Endometrial microvascular endothelial cells (primary cell): ENCODE results near the gene CEP78. TPM values are rescaled to one million over a fixed set of nuclear protein-coding genes. Genes with fewer than 3 reads are reported as not detected.
"Not testable (repeated sequence)": the region's sequence is repeated elsewhere in the genome, so short reads cannot be mapped to it uniquely, and the experiment has no call there.

Experiments used
- in situ Hi-C: cut with HindIII; loops from 2 replicates; pipeline ENCODE4 v1.10.0; 2017; ENCODE audit warnings: low sequenced_read_pairs, low pct_unique_long_range_greater_than_20kb; ENCODE audit errors: inconsistent ontology term
- total RNA-seq: library from RNA; depleted of rRNA; stranded (reverse); fragments of >200 nt; gene quantifications from one replicate; pipeline ENCODE4 v1.2.3, GENCODE V29; 2015; ENCODE audit errors: inconsistent ontology term

The CEP78 gene
- total RNA-seq, 1 donor from 2014 or later, result 32.9 TPM

DNA sequence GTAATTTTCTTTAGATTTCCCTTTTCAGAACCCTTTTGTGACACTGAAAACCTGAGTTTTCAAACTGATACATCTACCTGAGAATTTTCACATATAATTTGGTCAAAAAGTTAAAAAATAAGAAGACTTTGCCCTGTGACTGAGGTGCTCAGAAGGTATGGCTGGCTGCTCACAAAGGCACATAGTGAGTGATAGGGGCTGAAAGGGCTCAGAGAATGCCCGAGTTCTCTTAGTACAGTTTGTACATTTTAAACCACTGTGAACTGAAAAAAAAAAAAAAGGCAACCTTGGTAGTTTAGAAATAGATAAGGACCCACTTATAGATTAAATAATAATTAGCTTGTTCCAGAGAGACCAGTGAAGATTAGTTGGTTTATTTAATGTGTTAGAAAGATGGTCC, 42.9 kb downstream of the CEP78 start:
- in situ Hi-C loops, result no loop called here

DNA sequence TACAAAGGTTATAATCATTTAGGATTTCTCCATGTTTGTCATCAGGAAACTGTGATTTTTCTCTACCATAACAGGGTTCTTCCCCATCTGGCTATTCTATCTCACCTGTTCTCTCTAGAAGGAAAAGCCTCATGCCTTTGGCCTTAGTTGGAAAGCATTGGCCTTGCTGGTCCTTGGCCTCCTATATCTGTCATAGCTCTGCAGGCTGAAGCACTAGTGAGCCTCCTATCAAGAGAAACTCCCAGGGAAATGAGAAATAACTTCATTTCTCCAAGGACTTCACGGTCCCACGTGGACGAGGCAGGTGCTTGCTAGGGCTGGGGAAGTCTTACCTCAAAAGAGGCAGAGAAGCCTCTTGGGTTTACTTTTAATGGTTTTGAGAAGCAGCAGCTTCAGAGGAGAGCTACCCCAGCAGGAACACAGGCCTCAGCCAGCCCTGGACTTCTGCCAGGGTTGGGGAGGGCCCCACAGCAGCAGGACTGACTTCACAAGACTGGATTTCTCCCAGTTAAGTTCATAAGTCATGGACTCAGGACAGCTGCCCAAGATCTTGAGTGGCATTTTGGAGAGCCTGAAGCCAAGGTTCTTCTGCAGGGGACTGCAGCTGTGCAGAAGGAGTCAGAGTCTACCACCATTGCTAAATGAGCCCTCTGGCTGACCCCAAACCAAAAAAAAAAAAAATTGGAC, 45.2 kb downstream of the CEP78 start:
- in situ Hi-C loops, result no loop called here

DNA sequence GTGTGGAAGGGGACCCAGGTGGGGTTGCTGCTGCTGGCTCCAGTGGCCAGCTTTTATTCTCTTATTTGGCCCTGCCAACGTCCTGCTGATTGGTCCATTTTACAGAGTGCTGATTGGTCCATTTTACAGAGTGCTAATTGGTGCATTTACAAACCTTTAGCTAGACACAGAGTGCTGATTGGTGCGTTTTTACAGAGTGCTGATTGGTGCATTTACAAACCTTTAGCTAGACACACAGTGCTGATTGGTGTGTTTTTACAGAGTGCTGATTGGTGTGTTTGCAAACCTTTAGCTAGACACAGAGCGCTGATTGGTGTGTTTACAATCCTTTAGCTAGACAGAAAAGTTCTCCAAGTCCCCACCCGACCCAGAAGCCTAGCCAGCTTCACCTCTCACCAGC, 48.3 kb downstream of the CEP78 start:
- in situ Hi-C loops, result not testable (repeated sequence)

DNA sequence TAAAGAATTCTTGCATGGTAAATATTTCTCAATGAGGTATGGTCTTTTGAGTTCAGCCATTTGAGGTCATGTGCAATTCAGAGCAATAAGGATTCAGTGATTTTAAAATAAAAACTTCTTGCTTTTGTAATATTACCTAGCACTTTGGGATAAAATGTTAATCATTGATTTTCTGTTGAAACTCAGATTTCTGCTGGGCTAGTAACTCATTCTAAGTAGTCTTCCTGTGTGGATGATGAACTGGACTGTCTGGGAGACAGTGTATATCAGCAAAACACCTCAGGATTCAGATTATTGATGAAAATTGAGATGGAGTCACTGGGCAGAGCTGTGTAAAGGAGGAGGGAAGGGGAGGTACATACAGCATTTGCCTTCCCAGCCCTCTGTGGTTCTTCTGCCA, 50.2 kb downstream of the CEP78 start:
- in situ Hi-C loops, result no loop called here

DNA sequence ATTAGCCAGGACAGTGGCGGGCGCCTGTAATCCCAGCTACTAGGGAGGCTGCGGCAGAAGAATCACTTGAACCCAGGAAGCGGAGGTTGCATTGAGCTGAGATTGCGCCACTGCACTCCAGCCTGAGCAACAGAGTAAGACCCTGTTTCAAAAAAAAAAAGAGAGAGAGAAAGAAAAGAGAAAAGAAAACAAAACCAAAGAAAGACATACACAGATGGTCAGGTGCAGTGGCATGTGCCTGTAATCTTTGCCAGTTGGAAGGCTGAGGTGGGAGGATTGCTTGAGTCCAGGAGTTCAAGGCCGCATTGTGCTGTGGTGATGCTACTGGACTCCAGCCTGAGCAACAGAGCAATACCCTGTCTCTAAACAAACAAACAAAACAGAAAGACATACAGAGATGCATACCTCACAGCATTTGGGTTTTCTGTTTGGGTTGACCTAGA, 51.1 kb downstream of the CEP78 start:
- in situ Hi-C loops, result no loop called here

DNA sequence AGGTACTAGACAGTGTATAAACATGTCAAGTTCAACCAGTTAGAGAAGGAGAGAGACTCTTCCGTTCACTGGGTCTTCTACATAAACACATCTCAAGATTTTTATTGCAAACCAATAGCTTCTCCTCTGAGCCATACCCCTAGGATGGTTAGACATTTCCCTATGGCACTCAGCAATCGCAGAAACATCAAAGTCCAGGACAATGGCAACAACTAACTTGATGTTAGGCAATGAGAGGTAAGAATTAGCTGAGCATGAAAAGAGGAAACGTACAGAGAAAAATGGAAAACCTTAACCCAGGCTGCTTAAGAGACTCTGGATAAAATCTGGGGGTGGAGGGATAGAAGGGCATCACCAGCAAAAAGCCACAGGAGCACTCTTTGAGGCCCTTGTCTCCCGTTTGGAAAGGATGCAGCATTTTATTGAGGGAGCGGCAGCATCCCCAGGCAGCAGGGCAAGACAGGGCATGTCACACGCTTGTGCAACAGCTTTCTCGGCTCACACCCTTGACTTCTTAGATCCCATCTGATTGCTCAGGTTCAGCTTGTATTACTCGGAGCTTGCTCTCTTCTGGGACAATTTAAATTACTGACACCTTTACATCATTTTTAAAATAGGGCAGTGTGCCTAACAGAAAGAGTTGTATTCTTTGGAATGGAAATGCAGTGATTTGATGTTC, 52.5 kb downstream of the CEP78 start:
- in situ Hi-C loops, result no loop called here

DNA sequence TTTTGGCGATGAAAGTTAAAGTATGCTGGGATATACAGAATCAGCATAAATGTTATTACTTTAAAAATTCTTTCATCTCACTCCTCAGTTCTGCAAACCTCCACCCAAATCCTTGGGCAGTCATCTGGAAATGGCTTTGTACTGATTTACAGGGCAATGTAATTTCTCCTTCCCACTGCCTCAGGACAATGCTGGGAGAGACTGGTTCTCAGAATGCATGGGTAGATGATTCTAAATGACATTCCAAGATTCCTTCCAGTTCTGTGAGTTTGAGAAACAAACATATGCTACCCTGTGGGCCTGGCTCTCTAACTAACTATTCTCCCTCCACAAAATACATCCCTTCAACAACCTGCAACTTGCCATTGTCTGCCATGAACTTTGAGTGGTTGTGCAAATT, 53.6 kb downstream of the CEP78 start:
- in situ Hi-C loops, result no loop called here

DNA sequence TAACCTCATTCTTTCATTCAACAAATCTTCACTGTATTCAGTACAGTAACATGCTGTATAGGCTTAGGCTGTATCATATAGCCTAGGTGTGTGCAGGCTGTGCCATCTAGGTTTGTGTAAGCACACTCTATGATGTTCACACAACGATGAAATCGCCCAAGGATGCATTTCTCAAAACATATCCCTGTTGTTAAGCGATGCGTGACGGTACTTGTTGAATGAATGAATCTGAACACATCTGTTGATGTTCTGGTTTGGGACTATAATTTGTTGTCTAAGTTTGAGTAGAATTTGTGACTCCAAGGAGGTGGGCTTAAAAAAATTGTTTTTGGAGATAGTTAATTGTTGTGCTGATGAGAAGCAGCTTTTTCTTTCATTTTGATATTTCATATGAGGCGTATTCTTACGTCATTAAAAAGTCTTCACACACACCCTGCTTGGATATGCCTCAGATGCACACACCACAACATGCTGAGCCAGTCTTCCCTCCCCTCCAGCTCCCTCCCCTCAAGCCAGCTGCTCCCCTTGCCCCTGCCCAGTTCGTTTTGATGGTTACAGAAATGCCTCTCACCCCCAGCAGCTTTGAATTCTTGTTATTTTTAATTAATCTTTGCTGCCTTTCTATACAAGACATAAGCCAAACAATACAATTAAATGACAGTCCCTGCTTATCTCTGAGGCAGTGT, 55.5 kb downstream of the CEP78 start:
- in situ Hi-C loops, result no loop called here

DNA sequence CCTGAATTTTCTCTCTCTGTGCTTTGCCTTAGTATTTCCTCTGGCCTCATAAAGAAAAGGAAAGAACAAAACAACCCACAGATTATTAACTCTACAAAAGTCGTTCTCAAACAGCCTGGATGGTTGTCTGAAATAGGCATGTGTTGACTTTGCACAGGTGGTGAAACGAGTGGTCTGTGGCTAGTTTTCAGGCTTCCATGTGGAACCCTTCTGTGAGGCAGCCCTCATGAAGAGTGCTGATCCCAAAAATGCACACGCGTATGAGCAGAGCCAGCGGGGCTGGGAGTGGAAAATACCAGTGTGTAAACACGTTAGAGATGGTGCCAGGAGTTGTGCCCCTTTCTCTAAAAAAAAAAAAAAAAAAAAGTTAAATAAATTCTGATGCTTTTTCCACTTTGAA, 56.2 kb downstream of the CEP78 start:
- in situ Hi-C loops, result no loop called here

DNA sequence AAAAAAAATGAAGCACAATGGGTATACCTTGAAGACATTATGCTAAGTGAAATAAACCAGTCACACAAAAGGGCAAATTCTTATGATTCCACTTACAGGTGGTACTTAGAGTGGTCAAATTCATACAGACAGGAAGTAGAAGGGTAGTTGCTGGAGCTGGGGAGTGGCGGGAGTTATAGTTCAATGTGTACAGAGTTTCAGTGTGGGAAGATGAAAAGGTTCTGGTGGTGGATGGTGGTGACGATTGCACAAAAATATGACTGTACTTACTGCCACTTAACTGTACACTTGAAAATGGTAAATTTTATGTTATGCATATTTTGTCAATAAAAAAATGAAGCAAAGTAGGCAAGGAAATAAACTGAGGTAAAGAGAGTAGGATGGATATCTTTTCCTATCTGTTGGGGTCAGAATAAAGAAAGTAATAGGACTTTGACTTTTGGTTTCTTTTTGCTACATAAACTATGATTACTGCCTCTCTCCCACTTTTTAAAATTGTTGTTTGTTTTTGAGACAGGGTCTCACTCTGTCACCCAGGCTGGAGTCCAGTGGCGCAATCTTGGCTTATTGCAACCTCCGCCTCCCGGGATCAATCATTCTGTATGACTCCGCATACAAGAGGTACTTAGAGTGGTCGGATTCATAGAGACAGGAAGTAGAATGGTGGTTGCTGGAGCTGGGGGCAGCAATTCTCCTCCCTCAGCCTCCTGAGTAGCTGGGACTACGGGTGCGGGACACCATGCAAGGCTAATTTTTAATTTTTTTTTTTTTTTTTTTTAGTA, 57.0 kb downstream of the CEP78 start:
- in situ Hi-C loops, result no loop called here

DNA sequence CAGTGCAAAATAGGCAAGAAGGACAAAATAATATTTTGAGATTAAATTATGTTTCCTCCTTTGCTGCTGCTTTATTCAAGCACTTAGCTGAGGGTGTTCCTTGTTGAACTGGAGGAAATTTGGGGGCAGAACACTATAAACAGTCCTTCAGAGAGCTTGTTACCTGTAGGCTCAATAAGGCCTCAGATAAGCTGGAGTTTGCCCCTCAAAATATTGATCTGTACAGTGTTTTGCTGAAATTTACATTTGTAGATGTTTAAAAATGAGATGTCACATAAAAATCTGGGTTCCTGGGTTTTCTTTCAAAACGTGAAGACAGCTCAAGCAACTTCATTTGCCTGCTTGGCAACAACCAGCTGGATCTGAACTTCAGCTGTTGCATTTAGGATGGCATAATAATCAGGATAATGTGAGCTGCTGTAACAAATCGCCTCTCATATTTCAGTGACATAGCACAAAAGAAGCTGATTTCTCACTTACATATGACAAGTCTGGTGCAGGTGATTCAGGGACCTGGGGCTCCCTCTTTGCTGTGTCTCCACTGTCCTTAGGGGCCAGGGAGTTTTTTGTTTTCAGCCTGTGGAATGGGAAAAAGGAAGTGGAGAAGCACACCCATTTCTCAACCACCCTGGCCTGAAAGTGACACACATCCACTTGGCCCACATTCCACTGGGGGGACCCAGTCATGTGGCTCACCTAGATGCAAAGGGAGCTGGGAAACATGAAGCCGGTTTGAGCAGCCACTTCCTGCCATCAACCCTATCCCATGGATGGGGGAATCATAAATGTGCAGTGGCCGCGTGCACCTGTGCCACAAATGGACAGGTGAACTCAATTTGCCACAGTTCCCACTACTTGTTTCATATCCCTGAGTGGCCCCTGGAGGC, 58.7 kb downstream of the CEP78 start:
- in situ Hi-C loops, result no loop called here

DNA sequence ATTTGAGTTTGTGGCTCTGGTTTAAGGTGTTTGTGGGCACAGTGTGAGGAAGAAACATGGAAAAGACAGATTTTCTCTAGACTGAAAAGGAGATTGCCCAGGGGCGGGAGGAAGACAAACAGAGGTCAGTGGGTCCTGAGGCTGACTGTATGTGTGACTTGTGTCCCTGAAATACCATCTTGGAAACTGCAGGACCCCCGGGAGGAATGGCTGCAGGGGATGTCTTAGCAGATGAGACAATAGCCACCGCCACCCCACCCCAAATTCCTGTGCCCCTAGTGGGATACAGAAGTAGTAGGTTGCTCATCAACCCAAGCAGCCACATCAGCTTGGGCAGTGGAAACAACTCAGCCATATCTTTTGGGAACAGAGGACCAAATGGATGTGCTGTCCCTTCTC, 59.3 kb downstream of the CEP78 start:
- in situ Hi-C loops, result no loop called here

DNA sequence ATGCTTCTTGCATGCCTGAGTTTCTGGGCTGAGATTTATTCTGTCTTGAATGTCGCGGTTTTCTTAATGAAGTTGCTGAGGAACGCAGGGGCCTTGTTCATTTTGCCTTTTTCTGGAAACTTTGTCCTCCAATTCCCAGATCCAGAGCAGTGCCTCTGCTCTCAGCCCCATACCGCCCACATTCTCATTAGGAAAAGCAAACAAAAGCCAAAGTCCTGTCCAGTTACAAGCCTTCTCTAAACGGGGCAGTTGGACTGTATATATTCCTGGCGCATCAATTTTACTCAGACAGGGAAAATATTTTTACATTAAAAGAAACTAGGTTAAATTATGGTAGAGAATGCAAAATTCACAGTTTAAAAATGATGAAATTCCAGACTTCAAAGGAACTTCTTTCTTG, 59.9 kb downstream of the CEP78 start:
- in situ Hi-C loops, result no loop called here

DNA sequence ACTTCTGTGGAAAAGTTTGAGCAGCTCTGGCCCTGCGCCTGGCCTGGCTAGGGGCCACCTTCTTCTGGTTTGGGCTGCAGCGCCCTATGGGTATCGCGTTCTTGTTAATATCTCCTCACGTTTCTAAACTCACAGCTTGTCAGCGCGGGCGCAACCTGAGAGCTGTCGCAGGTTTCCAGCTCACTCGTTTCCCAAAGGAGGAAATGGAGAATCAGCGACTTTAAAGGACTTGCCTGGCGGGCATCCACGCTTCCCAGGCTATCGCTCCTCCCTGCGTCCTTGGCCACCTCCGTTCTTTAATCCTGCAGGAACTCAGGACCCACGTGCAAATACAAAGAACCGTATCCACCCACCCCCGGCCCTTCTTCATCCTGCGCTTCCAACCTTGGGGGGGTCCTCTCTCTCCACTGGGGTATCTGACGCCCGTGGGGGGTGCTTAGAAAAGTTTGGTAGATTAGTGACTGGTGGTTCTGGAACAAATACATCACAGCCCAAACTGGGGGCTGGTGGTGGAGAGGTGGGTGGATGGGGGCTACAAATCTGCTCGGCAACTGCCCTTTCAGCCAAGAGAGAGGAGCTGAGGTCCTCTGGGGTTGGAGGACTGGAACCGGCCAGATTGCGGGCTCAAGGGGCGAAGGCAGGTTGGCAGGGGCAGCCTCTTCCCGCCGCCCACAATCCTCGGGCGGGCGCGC, 60.5 kb downstream of the CEP78 start:
- in situ Hi-C loops, result no loop called here

DNA sequence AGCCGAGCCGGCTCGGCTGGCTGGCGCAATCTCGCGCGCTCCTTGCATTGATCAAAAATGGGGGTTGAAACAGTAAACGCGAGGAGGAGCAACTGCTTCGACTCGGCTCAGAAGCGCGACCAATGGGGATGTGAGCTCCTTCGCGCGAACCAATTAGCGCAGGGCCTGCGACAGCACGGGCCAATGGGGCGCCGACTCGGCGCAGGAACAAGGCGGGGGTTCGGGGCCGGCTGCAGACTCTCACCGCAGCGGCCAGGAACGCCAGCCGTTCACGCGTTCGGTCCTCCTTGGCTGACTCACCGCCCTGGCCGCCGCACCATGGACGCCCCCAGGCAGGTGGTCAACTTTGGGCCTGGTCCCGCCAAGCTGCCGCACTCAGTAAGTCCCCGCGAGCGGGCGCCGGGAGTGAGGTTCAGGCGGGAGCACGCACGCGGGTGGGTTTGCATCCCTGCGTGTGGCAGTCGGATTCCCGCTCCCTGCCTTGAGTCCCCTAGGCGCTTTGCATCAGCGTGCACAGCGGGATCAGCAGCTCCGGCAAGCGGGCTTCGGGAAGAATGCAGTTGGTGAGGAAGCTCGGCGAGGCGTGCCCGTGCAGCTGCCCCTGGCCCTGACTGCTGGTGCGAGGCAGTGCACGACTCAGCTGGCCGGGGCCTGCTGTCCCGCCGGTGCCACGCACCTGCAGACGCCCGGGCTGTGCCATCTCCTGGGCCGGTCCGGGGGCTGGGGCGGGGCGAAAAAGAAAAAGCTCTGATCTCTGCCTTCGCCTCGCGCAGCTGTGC, 61.2 kb downstream of the CEP78 start, which contains the start of gene PSAT1:
TSS of gene PSAT1 (plus strand) at position 233 of the 779 bp plus-strand sequence. CDS start at position 319, 86 bp downstream.
- in situ Hi-C loops, result no loop called here

DNA sequence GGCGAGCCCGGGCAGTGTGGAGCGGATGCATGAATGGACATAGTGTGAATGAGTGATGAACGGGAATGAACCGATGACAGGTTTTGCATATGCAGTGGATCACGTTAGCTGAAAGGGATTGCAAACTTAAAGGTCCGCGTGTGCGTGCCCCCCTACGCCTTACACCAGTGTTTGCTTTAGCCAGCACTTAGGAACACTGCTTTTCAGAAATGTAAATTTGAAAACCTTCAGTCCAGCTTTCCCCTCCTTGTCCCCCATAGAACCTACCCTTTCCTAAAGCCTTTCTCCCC, 61.7 kb downstream of the CEP78 start:
- in situ Hi-C loops, result no loop called here

DNA sequence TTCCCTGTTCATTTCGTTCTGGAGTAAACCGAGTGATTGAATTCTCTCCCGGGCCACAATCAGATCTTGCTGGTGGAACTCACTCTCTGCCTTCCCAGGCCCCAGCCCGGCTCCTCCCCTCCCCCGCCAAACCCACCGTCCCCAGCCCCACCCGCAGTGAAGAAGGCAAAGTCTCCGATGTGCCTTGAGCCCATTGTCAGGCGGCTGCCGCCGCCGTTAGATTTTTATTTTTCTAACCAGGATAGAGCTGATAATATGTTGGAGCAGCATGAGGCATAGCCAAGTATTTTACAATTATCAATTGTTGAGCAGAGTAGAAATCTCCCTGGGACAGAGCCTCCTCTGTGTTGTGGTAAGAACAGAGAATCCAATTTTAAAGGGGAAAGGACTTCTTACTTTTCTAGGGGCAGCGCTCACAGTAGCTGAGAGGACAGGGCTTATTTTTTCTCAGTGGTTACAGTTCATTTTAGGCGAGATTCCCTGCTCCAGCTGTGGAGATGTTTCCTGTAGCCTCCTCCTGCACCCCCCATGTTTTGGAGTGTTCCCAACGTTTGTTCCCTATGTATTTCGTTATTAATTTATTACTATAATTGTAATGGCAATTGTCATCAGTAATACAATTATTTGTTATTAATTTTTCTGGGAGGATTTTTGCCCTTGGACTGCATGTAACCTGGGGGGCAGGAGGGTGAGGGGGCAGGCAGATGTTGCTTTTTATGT, 62.3 kb downstream of the CEP78 start:
- in situ Hi-C loops, result no loop called here
